HG02870 (cell line): ENCODE measurements around the gene SLAIN1.
"Not testable (repeated sequence)": the region's sequence is repeated elsewhere in the genome, so short reads cannot be mapped to it uniquely, and the experiment has no call there.

Experiments used
- ATAC-seq: cut with Tn5 transposase; IDR thresholded peaks from one replicate; pipeline ENCODE4 v1.9.1; 2021; ENCODE audit warnings: mild to moderate bottlenecking, moderate library complexity; ENCODE audit not compliant: unreplicated experiment

The SLAIN1 gene

GRCh38 chr13:77697217-77698103 is at the start of gene SLAIN1:
TSS of gene SLAIN1 (plus strand) at chr13:77697687. CDS start at chr13:77697914, 227 bp downstream.
- peak; percentile 71 for ATAC-seq

- ATAC-seq, result no peak
These were observed 47.1 kb upstream of the SLAIN1 start for GRCh38 chr13:77650409-77650808.

GRCh38 chr13:77653301-77653700 is 44.2 kb upstream of the SLAIN1 start:
- no peak for ATAC-seq

GRCh38 chr13:77660016-77660415 is 37.5 kb upstream of the SLAIN1 start:
- not testable (repeated sequence) for ATAC-seq

GRCh38 chr13:77660841-77661250 is 36.6 kb upstream of the SLAIN1 start:
- ATAC-seq, result no peak

GRCh38 chr13:77662301-77662700 is 35.2 kb upstream of the SLAIN1 start:
- ATAC-seq, result not testable (repeated sequence)

GRCh38 chr13:77662831-77663230 is 34.7 kb upstream of the SLAIN1 start:
- not testable (repeated sequence) for ATAC-seq

GRCh38 chr13:77674852-77675251 is 22.6 kb upstream of the SLAIN1 start:
- ATAC-seq, result no peak

GRCh38 chr13:77678691-77679235 is 18.7 kb upstream of the SLAIN1 start:
- ATAC-seq, result no peak

- ATAC-seq, result no peak
These were observed 9.7 kb upstream of the SLAIN1 start for GRCh38 chr13:77687799-77688198.

GRCh38 chr13:77691871-77692270 is 5.6 kb upstream of the SLAIN1 start:
- ATAC-seq, result no peak

- ATAC-seq, result no peak
These were observed 4.6 kb upstream of the SLAIN1 start for GRCh38 chr13:77692746-77693448.

- ATAC-seq, result no peak
These were observed 4.0 kb upstream of the SLAIN1 start for GRCh38 chr13:77693449-77693940.

GRCh38 chr13:77696006-77696878 is 1.2 kb upstream of the SLAIN1 start:
- no peak for ATAC-seq

GRCh38 chr13:77696879-77697216 is 639 bp upstream of the SLAIN1 start:
- peak; percentile 3 for ATAC-seq

GRCh38 chr13:77698201-77699058 is 943 bp downstream of the SLAIN1 start:
- ATAC-seq, result peak; percentile 15

GRCh38 chr13:77699059-77699680 is 1.7 kb downstream of the SLAIN1 start:
- no peak for ATAC-seq

GRCh38 chr13:77701305-77701704 is 3.8 kb downstream of the SLAIN1 start:
- no peak for ATAC-seq

- no peak for ATAC-seq
These were observed 4.9 kb downstream of the SLAIN1 start for GRCh38 chr13:77702366-77702765.
